Right atrium auricular region (tissue), 2 donors: Measurements from ENCODE around the gene ELF1. TPM values are rescaled to one million over a fixed set of nuclear protein-coding genes. Genes with fewer than 3 reads are reported as not detected.
"Not testable (repeated sequence)": the region's sequence is repeated elsewhere in the genome, so short reads cannot be mapped to it uniquely, and the experiment has no call there.

Source experiments
- DNase-seq: peaks from one replicate; pipeline ENCODE4 v3.0.0-alpha.2; 2019; ENCODE audit warnings: low spot score
- H3K27ac ChIP-seq, 2 donors: fragments of 200-600 bp; sonication (generic); 1 replicate in 1 of 2; 2 replicates in 1 of 2; pipeline ENCODE4 v1.5.1; 2016 to 2019
- H3K27me3 ChIP-seq, 2 donors: fragments of 200-600 bp; sonication (generic); one replicate each; pipeline versions ENCODE4 v1.5.1 to v1.6.0; 2017 to 2019
- H3K36me3 ChIP-seq: fragments of 200-600 bp; sonication (generic); one replicate; pipeline ENCODE4 v1.5.1; 2016
- H3K4me1 ChIP-seq, 2 donors: fragments of 200-600 bp; sonication (generic); one replicate each; pipeline versions ENCODE4 v1.5.1 to v1.6.0; 2017 to 2019
- H3K4me3 ChIP-seq, 2 donors: fragments of 200-600 bp; sonication (generic); 1 replicate in 1 of 2; 2 replicates in 1 of 2; pipeline ENCODE4 v1.5.1; 2017 to 2019; ENCODE audit warnings: mild to moderate bottlenecking in 1 of 2, moderate library complexity in 1 of 2
- H3K9me3 ChIP-seq, 2 donors: fragments of 200-600 bp; sonication (generic); one replicate each; pipeline ENCODE4 v1.5.1; 2019
- total RNA-seq, 2 donors: library from RNA; depleted of rRNA; stranded (reverse); fragments of >200 nt; gene quantifications; one replicate each; pipeline ENCODE4 v1.1.0, GENCODE V29; 2016
- TF ChIP-seq, protein P1 (sequence below), 2 donors: fragments of 200-600 bp; sonication (generic); IDR thresholded peaks; one replicate each; pipeline ENCODE4 v1.5.1; 2019; ENCODE audit warnings: antibody characterized with exemption in 2 of 2

The ELF1 gene
- total RNA-seq, 2 donors from 2014 or later: 39.1 to 54.2 TPM

DNA sequence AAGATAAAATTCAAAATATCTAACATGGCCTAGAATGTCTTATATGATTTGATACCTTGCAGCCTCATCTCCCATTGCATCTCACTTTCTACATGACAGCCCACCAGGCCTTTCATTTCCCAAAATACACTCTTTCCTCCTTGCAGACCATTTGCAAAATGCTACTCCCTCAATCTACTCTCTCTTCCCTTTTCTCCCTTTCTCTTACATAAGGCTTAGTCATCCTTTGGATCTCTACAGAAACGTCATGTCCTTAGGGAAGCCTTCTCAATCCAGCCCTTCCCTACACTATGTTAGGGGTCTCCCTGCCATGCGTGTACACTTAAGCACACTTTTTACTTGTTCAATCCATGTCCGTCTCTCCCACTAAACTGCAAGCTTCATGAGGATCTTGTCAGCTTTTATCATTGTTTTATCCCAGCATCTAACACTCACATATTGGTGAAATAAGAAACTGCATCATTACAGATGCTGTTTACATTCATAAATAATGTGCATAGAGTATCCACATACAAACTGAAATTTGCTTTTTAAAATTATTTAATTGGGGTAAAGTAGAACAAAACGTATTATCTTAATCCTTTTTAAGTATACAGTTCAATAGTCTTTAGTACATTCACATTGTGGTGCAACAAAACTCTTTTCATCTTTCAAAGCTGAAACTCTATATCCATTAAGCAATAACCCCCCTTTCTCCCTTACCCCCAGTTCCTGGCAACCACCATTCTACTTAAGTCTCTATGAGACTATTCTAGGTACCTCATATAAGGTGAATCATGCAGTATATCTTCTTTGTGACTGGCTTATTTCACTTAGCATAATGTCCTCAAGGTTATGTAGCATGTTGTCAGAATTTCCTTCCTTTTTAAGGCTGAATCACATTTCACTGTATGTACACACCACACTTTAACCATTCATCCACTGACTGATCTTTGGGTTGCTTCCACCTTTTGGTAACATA lies 30.6 kb upstream of the ELF1 start:
- no peak overlapping the region for H3K4me3 ChIP-seq
- DNase-seq: no peak
- peaks cover 7% of the 10 kb centered on the region for H3K36me3 ChIP-seq
- peaks cover 0 to 50% of the 10 kb centered on the region in 2 donors for H3K4me1 ChIP-seq
- H3K9me3 ChIP-seq: no peaks in the 10 kb centered on the region
- H3K27me3 ChIP-seq: no peaks in the 10 kb centered on the region
- TF ChIP-seq, protein P1, sequence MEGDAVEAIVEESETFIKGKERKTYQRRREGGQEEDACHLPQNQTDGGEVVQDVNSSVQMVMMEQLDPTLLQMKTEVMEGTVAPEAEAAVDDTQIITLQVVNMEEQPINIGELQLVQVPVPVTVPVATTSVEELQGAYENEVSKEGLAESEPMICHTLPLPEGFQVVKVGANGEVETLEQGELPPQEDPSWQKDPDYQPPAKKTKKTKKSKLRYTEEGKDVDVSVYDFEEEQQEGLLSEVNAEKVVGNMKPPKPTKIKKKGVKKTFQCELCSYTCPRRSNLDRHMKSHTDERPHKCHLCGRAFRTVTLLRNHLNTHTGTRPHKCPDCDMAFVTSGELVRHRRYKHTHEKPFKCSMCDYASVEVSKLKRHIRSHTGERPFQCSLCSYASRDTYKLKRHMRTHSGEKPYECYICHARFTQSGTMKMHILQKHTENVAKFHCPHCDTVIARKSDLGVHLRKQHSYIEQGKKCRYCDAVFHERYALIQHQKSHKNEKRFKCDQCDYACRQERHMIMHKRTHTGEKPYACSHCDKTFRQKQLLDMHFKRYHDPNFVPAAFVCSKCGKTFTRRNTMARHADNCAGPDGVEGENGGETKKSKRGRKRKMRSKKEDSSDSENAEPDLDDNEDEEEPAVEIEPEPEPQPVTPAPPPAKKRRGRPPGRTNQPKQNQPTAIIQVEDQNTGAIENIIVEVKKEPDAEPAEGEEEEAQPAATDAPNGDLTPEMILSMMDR (IDR thresholded peaks at IDR 0.05): no peak
- no peak overlapping the region for H3K27ac ChIP-seq

DNA sequence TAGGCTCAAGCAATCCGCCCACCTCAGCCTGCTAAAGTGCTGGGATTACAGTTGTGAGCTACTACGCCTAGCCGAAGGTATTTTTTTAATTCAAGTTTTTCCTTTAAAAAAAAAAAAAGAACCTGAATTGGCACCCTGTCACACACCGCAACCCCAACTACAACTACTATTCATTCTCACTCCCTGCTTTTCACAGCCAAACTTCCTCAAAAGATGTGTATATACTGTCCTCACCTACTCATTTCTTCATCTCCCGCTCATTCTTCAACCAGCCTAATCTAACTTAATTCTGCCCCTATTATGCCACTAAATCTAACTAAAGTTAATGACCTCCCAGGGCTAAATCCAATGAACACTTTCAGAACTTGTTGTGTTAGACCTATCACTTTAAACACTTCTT lies 29.5 kb upstream of the ELF1 start:
- no peak for DNase-seq
- H3K27ac ChIP-seq: no peak overlapping the region
- H3K4me1 ChIP-seq: peaks cover 0 to 39% of the 10 kb centered on the region in 2 donors
- H3K9me3 ChIP-seq: no peaks in the 10 kb centered on the region
- no peaks in the 10 kb centered on the region for H3K27me3 ChIP-seq
- H3K36me3 ChIP-seq: peaks cover 7% of the 10 kb centered on the region
- no peak overlapping the region for H3K4me3 ChIP-seq
- TF ChIP-seq, protein P1 (IDR thresholded peaks at IDR 0.05): no peak

DNA sequence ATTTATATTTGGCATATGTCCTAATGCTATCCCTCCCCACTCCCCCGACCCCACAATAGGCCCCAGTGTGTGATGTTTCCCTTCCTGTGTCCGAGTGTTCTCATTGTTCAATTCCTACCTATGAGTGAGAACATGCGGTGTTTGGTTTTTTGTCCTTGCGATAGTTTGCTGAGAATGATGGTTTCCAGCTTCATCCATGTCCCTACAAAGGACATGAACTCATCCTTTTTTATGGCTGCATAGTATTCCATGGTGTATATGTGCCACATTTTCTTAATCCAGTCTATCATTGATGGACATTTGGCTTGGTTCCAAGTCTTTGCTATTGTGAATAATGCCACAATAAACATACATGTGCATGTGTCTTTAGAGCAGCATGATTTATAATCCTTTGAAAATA lies 23.3 kb upstream of the ELF1 start:
- H3K4me3 ChIP-seq, DNase-seq, H3K27ac ChIP-seq, H3K4me1 ChIP-seq, H3K27me3 ChIP-seq, H3K36me3 ChIP-seq, H3K9me3 ChIP-seq: not testable (repeated sequence)

DNA sequence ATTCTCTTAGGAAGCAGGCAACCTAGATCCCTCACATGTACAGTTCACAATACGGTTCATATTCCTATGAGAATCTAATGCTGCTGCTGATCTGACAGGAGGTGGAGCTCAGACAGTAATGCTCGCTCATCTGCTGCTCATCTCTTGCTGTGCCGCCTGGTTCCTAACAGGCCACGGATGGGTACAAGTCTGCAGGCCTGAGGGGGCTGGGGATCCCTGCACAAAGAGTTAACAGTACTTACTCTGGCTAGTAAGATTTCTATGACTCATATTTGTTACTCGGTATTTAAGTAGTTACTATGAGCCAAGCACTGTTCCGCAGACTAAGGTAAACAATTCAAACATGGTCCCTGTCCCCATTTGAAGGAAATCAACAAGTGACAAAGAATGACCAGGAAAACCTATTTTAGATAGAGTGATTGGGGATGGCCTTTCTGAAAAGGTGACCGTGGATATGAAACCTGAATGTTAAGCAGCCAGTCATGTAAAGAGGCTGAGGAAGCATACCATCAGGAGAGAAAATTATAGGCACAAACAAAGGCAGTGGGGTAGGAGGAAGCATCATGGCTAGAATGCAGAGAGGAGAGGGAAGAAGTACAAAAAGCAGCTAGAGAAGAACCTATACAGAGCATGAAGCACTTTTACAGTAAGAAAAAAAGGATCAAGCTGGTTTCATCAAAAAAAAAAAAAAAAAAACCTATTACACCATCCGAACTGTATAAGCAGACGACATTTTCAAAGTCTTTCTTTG lies 21.6 kb upstream of the ELF1 start:
- no peak for DNase-seq
- H3K36me3 ChIP-seq: no peaks in the 10 kb centered on the region
- no peaks in the 10 kb centered on the region for H3K27me3 ChIP-seq
- no peak overlapping the region for H3K4me3 ChIP-seq
- H3K4me1 ChIP-seq: peaks cover 0 to 7% of the 10 kb centered on the region in 2 donors
- TF ChIP-seq, protein P1 (IDR thresholded peaks at IDR 0.05): no peak
- H3K27ac ChIP-seq: no peak overlapping the region
- H3K9me3 ChIP-seq: no peaks in the 10 kb centered on the region

DNA sequence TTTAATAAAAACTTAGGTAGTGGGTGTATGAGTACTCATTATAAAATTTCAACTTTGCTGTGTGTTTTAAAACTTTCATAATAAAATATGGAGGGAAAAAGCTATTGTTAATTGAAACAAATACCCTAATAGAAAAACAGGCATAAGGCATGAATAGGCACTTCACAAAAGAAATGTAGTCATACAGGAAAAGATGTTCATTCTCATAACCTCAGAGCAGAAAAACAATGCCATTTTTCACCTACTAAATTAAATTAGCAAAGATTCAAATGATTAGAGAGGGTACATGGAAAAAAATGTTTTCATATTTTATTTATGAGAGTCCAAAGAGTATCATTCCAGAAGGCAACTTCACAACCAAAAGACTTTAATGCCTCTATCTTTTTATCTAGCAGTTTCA lies 20.6 kb upstream of the ELF1 start:
- Histone ChIP-seq H3K4me3 (no peak overlapping the region), H3K36me3 (no peaks in the 10 kb centered on the region), H3K27ac (no peak overlapping the region), H3K9me3 (no peaks in the 10 kb centered on the region), H3K4me1 (peaks cover 0 to 15% of the 10 kb centered on the region in 2 donors), H3K27me3 (no peaks in the 10 kb centered on the region)
- no peak for DNase-seq
- TF ChIP-seq, protein P1 (IDR thresholded peaks at IDR 0.05): no peak

DNA sequence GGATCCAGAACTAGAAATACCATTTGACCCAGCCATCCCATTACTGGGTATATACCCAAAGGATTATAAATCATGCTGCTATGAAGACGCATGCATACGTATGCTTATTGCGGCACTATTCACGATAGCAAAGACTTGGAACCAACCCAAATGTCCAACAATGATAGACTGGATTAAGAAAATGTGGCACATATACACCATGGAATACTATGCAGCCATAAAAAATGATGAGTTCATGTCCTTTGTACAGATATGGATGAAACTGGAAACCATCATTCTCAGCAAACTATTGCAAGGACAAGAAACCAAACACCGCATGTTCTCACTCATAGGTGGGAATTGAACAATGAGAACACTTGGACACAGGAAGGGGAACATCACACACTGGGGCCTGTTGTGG lies 17.4 kb upstream of the ELF1 start:
- H3K9me3 ChIP-seq, DNase-seq, H3K27ac ChIP-seq, H3K27me3 ChIP-seq, H3K4me3 ChIP-seq, H3K36me3 ChIP-seq: not testable (repeated sequence)
- H3K4me1 ChIP-seq: peaks cover 0 to 33% of the 10 kb centered on the region in 2 donors
